Astrocyte of the spinal cord (primary cell): ENCODE results near the gene TSSK2.
A peak's percentile ranks its signal among the peaks of the same experiment; 100 is the strongest.

Experiments used
- DNase-seq: peaks from one replicate; pipeline ENCODE4 v3.0.0; 2011; ENCODE audit warnings: low read depth, low spot score
- H3K4me3 ChIP-seq: 2 replicates; pipeline ENCODE4 v1.5.1; 2011; ENCODE audit warnings: low read depth, mild to moderate bottlenecking, low read length, moderate library complexity
- CTCF ChIP-seq: IDR thresholded peaks from 2 replicates; pipeline ENCODE4 v1.5.1; 2012; ENCODE audit warnings: low read depth, mild to moderate bottlenecking, low read length, inconsistent platforms
- in situ Hi-C: cut with HindIII; loops from 2 replicates; pipeline ENCODE4 v1.10.0; 2017; ENCODE audit warnings: low sequenced_read_pairs

TSSK2 gene

GRCh38 chr22:19178065-19178656, 47.1 kb downstream of the TSSK2 start:
- DNase-seq, result peak; percentile 30
- TF ChIP-seq CTCF, result no peak
- peak overlapping the region; percentile 53 for H3K4me3 ChIP-seq
- in situ Hi-C loops, result no loop called here

GRCh38 chr22:19178657-19179496, 47.8 kb downstream of the TSSK2 start, which contains the start of gene SLC25A1:
Gene SLC25A1 (minus strand): TSS chr22:19178736. CDS start chr22:19178673, 63 bp downstream.
- in situ Hi-C loops, result no loop called here
- TF ChIP-seq CTCF, result no peak
- DNase-seq, result peak; percentile 85
- peak within 1 kb of the TSS; percentile 53 for H3K4me3 ChIP-seq

GRCh38 chr22:19179497-19180048, 48.5 kb downstream of the TSSK2 start:
- in situ Hi-C loops, result no loop called here
- peak; percentile 89 for DNase-seq
- peak overlapping the region; percentile 49 for H3K4me3 ChIP-seq
- peak; percentile 74 for TF ChIP-seq CTCF

GRCh38 chr22:19180234-19180633, 49.1 kb downstream of the TSSK2 start:
- TF ChIP-seq CTCF, result no peak
- no peak for DNase-seq
- no peak overlapping the region for H3K4me3 ChIP-seq
- in situ Hi-C loops, result no loop called here

- in situ Hi-C loops, result no loop called here
- no peak for TF ChIP-seq CTCF
- DNase-seq, result no peak
- H3K4me3 ChIP-seq, result no peak overlapping the region
These were observed 49.8 kb downstream of the TSSK2 start for GRCh38 chr22:19180740-19181410.

GRCh38 chr22:19181786-19182471, 50.8 kb downstream of the TSSK2 start:
- in situ Hi-C loops, result no loop called here
- DNase-seq, result no peak
- no peak for TF ChIP-seq CTCF
- no peak overlapping the region for H3K4me3 ChIP-seq
